Esophagus squamous epithelium (tissue), 4 donors: ENCODE measurements around the gene AP2M1.

Experiments
- CTCF ChIP-seq, 6 experiments: fragments of 450-650 bp in 4 of 6; fragments of 200-600 bp in 2 of 6; sonication (generic) in 2 of 6; IDR thresholded peaks; one replicate each; pipeline ENCODE4 v1.5.1; 2016 to 2019; ENCODE audit warnings: antibody characterized with exemption in 6 of 6, mild to moderate bottlenecking in 4 of 6, moderate library complexity in 4 of 6
- POLR2A ChIP-seq, 4 donors: fragments of 450-650 bp; IDR thresholded peaks; one replicate each; pipeline ENCODE4 v1.6.1; 2017; ENCODE audit warnings: antibody characterized with exemption in 4 of 4, mild to moderate bottlenecking in 4 of 4, moderate library complexity in 3 of 4

GRCh38 chr3:184165543-184165942, 9.1 kb upstream of the AP2M1 start:
- TF ChIP-seq POLR2A (IDR thresholded peaks at IDR 0.05) (no peak), CTCF (IDR thresholded peaks at IDR 0.05) (no peak)
